Activated CD4-positive, alpha-beta T cell treated with anti-CD3 and anti-CD28 coated beads for 24 hours (primary cell): ENCODE data around the gene TP53TG5.

ENCODE experiments used
- DNase-seq, 2 donors: peaks; one replicate each; pipeline ENCODE4 v3.0.0-alpha.2; 2020; ENCODE audit warnings: low read depth in 2 of 2

Gene TP53TG5

GRCh38 chr20:45325371-45325770 is 52.8 kb downstream of the TP53TG5 start:
- no peak for DNase-seq

GRCh38 chr20:45323731-45324130 is 54.4 kb downstream of the TP53TG5 start:
- no peak for DNase-seq

- no peak for DNase-seq
Measured at GRCh38 chr20:45322952-45323383, 55.2 kb downstream of the TP53TG5 start.
